ENCODE data around the gene SLC22A6.

SLC22A6 gene

GRCh38 chr11:62933750-62934495 is 50.8 kb downstream of the SLC22A6 start:
- Histone ChIP-seq H3K36me3 (ENCODE audit: insufficient read depth, low read length) (no peaks in the 10 kb centered on the region), H3K4me3 (no peak overlapping the region), H3K27ac (no peak overlapping the region), H3K9ac (ENCODE audit: insufficient read length) (no peak overlapping the region), H3K9me3 (ENCODE audit: low read depth, low read length) (no peaks in the 10 kb centered on the region)
- TF ChIP-seq POLR2AphosphoS5 (IDR thresholded peaks at IDR 0.05; ENCODE audit: borderline replicate concordance, low read depth, low read length) (no peak), EZH2 (IDR thresholded peaks at IDR 0.05) (no peak), FOXP2 (optimal IDR thresholded peaks at IDR 0.05; ENCODE audit: control extremely low read depth, extremely low read length, insufficient read depth) (no peak)
- no peak for DNase-seq (ENCODE audit: low read depth, low spot score)

GRCh38 chr11:62933285-62933684 is 51.5 kb downstream of the SLC22A6 start:
- Histone ChIP-seq H3K9me3 (ENCODE audit: low read depth, low read length) (no peaks in the 10 kb centered on the region), H3K27ac (no peak overlapping the region), H3K9ac (ENCODE audit: insufficient read length) (no peak overlapping the region), H3K36me3 (ENCODE audit: insufficient read depth, low read length) (no peaks in the 10 kb centered on the region), H3K4me3 (no peak overlapping the region)
- TF ChIP-seq FOXP2 (optimal IDR thresholded peaks at IDR 0.05; ENCODE audit: control extremely low read depth, extremely low read length, insufficient read depth) (no peak), POLR2AphosphoS5 (IDR thresholded peaks at IDR 0.05; ENCODE audit: borderline replicate concordance, low read depth, low read length) (no peak), EZH2 (IDR thresholded peaks at IDR 0.05) (no peak)
- DNase-seq (ENCODE audit: low read depth, low spot score) = no peak

GRCh38 chr11:62931499-62932278 is 53.1 kb downstream of the SLC22A6 start:
- DNase-seq (ENCODE audit: low read depth, low spot score) = no peak
- TF ChIP-seq EZH2 (IDR thresholded peaks at IDR 0.05) (no peak), FOXP2 (optimal IDR thresholded peaks at IDR 0.05; ENCODE audit: control extremely low read depth, extremely low read length, insufficient read depth) (no peak), POLR2AphosphoS5 (IDR thresholded peaks at IDR 0.05; ENCODE audit: borderline replicate concordance, low read depth, low read length) (no peak)
- Histone ChIP-seq H3K9me3 (ENCODE audit: low read depth, low read length) (no peaks in the 10 kb centered on the region), H3K9ac (ENCODE audit: insufficient read length) (no peak overlapping the region), H3K4me3 (no peak overlapping the region), H3K36me3 (ENCODE audit: insufficient read depth, low read length) (no peaks in the 10 kb centered on the region), H3K27ac (no peak overlapping the region)

GRCh38 chr11:62930666-62931065 is 54.1 kb downstream of the SLC22A6 start:
- H3K27ac ChIP-seq = no peak overlapping the region
- TF ChIP-seq POLR2AphosphoS5 (IDR thresholded peaks at IDR 0.05; ENCODE audit: borderline replicate concordance, low read depth, low read length) = no peak
- TF ChIP-seq EZH2 (IDR thresholded peaks at IDR 0.05) = no peak
- TF ChIP-seq FOXP2 (optimal IDR thresholded peaks at IDR 0.05; ENCODE audit: control extremely low read depth, extremely low read length, insufficient read depth) = no peak
- no peak overlapping the region for H3K4me3 ChIP-seq
- no peaks in the 10 kb centered on the region for H3K36me3 ChIP-seq (ENCODE audit: insufficient read depth, low read length)
- DNase-seq (ENCODE audit: low read depth, low spot score) = no peak
- H3K9ac ChIP-seq (ENCODE audit: insufficient read length) = no peak overlapping the region
- no peaks in the 10 kb centered on the region for H3K9me3 ChIP-seq (ENCODE audit: low read depth, low read length)

- no peak for DNase-seq (ENCODE audit: low read depth, low spot score)
Observed at GRCh38 chr11:62930157-62930556, 54.6 kb downstream of the SLC22A6 start.

GRCh38 chr11:62928011-62928410 is 56.8 kb downstream of the SLC22A6 start:
- TF ChIP-seq POLR2AphosphoS5 (IDR thresholded peaks at IDR 0.05; ENCODE audit: borderline replicate concordance, low read depth, low read length) (no peak), FOXP2 (optimal IDR thresholded peaks at IDR 0.05; ENCODE audit: control extremely low read depth, extremely low read length, insufficient read depth) (no peak), EZH2 (IDR thresholded peaks at IDR 0.05) (no peak)
- no peaks in the 10 kb centered on the region for H3K36me3 ChIP-seq (ENCODE audit: insufficient read depth, low read length)
- H3K27ac ChIP-seq = no peak overlapping the region; the same call in 1 of the 2 replicates
- H3K9me3 ChIP-seq (ENCODE audit: low read depth, low read length) = no peaks in the 10 kb centered on the region
- no peak overlapping the region for H3K9ac ChIP-seq (ENCODE audit: insufficient read length)
- DNase-seq (ENCODE audit: low read depth, low spot score) = no peak
- H3K4me3 ChIP-seq = no peak overlapping the region

More at GRCh38 chr11:62930157-62930556, 54.6 kb downstream of the SLC22A6 start:
- H3K27ac ChIP-seq = no peak overlapping the region
- H3K9me3 ChIP-seq (ENCODE audit: low read depth, low read length) = no peaks in the 10 kb centered on the region
- TF ChIP-seq EZH2 (IDR thresholded peaks at IDR 0.05) (no peak), POLR2AphosphoS5 (IDR thresholded peaks at IDR 0.05; ENCODE audit: borderline replicate concordance, low read depth, low read length) (no peak), FOXP2 (optimal IDR thresholded peaks at IDR 0.05; ENCODE audit: control extremely low read depth, extremely low read length, insufficient read depth) (no peak)
- peak overlapping the region; percentile 14 for H3K9ac ChIP-seq (ENCODE audit: insufficient read length)
- no peak overlapping the region for H3K4me3 ChIP-seq
- no peaks in the 10 kb centered on the region for H3K36me3 ChIP-seq (ENCODE audit: insufficient read depth, low read length)

GRCh38 chr11:62926680-62927455 is 57.9 kb downstream of the SLC22A6 start:
- Histone ChIP-seq H3K36me3 (ENCODE audit: insufficient read depth, low read length) (no peaks in the 10 kb centered on the region), H3K4me3 (no peak overlapping the region), H3K9ac (ENCODE audit: insufficient read length) (no peak overlapping the region), H3K9me3 (ENCODE audit: low read depth, low read length) (no peaks in the 10 kb centered on the region), H3K27ac (no peak overlapping the region)
- DNase-seq (ENCODE audit: low read depth, low spot score) = no peak
- TF ChIP-seq FOXP2 (optimal IDR thresholded peaks at IDR 0.05; ENCODE audit: control extremely low read depth, extremely low read length, insufficient read depth) = no peak
- no peak for TF ChIP-seq POLR2AphosphoS5 (IDR thresholded peaks at IDR 0.05; ENCODE audit: borderline replicate concordance, low read depth, low read length)
- no peak for TF ChIP-seq EZH2 (IDR thresholded peaks at IDR 0.05)

Measured in SK-N-MC (cell line).